Raji (cell line): ENCODE data around the gene FBLN7.

Experiments used
- POLR2A ChIP-seq: IDR thresholded peaks from 2 replicates; pipeline ENCODE4 v1.6.1; 2011; ENCODE audit warnings: low read depth, low read length, control low read depth; ENCODE audit not compliant: insufficient read depth

FBLN7 gene, protein sequence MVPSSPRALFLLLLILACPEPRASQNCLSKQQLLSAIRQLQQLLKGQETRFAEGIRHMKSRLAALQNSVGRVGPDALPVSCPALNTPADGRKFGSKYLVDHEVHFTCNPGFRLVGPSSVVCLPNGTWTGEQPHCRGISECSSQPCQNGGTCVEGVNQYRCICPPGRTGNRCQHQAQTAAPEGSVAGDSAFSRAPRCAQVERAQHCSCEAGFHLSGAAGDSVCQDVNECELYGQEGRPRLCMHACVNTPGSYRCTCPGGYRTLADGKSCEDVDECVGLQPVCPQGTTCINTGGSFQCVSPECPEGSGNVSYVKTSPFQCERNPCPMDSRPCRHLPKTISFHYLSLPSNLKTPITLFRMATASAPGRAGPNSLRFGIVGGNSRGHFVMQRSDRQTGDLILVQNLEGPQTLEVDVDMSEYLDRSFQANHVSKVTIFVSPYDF

DNA sequence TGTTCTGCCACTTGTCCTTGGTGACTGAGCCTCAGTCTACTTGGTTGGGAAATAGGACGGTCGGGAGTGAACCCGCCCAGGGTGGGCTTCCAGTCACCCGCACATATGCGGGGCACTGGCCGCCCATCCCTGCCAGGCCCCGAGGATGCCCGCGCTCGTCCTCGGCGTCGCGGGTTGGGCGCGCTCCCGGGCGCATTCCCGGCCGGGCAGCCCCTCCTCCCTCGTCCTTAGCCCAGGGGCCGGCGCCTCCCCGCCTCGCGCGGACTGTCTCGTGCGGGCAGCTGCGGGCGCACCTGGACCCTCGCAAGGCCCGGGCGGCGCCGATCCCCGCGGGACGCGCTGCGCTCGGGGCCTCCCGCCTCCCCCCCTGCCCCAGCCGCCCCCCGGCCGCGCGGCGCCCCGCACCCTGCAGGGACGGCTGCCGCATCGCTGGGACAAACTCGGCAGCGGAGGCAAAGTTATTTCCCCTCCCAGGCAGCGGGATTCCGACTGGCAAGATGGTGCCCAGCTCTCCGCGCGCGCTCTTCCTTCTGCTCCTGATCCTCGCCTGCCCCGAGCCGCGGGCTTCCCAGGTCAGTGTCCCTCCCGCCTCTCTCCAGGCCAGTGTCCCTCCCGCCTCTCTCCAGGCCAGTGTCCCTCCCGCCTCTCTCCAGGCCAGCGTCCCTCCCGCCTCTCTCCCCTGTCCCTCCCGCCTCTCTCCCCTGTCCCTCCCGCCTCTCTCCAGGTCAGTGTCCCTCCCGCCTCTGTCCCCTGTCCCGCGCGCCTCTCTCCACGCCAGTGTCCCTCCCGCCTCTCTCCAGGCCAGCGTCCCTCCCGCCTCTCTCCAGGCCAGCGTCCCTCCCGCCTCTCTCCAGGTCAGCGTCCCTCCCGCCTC is at the start of gene FBLN7:
FBLN7 (plus strand) TSS at position 227 of the 874 bp plus-strand sequence; CDS start at position 498, 271 bp downstream.
- TF ChIP-seq POLR2A = no peak

DNA sequence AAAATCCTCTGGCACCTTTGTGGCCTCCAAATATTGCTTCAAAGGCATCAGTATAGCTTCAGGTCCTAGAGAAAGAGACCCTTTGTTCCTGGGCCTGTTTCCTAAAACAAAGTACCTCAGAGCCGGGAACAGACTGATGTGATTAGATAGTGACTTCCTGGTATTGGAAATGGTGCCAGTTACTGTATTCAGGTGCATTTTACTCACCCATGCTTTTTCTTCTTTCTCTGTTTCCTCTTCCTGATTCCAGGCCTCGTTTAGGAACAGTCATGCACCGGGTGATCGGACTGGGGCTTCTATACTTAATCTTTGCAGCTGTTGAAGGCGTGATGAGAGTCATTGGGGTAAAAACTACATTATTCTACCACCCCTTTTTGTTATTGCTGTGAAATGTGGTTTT is 48.8 kb upstream of the FBLN7 start:
- no peak for TF ChIP-seq POLR2A

DNA sequence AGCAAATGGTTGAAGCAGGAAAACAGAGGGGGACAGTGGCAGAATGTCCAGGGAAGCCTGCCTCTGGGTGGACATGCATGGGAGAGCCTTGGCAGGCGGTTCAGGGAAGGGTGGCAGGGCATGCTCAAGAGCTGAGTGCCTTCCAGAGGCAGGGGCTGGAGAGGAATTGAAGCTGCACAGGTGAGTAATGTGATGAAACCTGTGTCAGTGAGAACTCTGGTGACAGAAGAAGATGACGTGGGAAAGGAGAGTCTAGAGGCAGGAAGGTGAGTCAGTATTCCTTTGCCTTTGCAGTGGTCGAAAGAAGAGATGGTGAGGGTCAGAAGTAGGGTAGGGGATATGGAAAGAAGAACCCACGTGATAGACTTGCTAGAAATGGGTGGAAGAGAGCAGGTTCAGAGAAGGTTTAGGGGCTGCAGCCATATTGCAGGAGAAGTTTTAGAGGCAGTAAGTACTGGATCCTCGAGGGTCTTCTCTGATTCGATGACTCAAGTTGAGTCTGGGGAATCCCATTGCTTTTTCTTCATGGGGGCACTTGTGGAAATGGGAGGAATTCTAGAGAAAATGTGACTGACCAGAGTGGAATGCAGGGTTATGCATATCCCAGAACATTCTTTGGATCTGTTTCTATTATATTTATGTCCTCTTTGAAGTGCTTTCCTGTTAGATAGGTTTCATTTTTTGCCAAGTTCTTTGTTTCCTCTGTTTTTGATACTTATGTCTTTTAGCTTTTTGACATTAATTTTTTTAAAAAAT is 45.7 kb upstream of the FBLN7 start:
- TF ChIP-seq POLR2A = no peak

DNA sequence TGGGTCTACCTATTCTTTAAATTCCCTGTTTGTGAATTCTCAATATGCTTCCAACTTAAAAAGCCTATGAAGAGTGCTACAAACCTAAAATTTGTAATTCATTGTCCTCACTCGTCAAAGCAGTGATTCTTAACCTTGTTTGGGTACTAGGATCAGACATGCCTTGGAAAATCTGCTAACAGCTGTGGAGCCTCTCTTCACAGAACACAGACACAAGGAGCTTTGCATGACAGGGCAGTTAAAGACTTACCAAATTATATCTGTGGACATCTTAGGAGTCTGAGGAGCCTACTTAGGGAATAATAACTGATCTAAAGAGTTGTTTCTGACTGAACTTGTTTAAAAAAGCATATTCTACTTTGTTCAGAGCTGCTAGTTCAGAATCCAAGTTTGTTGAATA is 45.0 kb upstream of the FBLN7 start:
- TF ChIP-seq POLR2A = no peak

DNA sequence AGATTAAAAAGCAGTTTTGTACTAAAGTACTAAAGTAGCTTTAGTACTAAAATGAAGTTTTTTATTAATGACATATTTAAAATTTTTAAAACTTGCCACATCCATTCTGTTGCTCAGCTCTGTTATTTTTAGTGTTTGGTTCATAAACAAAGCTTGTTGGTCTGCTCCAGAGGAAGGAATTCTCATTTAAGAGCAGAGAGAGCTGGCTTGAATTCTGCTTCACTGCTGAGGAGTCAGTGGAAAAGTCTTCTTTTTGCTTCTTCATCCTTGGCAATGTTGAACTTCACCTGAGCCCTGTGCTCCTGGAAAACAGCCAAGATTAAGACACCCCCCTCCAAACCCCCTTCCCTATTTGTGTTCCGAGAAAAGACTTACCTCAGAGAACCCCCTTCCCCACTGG is 42.5 kb upstream of the FBLN7 start:
- TF ChIP-seq POLR2A = no peak

DNA sequence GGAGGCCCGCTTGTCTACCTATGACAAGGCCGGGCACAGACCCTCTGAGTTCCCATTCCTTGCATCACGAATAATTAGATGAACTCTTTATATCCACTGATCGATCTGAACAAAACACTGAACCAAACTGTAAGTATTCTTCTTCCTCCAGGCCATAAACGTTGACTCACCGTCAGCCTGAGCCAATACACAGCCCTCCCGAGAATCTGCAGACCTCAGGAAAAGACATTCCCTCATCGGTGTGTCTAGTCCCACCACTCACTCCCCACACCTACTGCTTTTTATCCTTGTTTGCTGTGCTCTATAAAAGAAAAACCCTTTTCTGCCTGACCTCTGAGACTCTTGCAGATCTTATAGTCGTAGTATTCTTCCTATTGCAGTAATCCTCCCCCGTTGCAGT is 42.1 kb upstream of the FBLN7 start:
- no peak for TF ChIP-seq POLR2A

DNA sequence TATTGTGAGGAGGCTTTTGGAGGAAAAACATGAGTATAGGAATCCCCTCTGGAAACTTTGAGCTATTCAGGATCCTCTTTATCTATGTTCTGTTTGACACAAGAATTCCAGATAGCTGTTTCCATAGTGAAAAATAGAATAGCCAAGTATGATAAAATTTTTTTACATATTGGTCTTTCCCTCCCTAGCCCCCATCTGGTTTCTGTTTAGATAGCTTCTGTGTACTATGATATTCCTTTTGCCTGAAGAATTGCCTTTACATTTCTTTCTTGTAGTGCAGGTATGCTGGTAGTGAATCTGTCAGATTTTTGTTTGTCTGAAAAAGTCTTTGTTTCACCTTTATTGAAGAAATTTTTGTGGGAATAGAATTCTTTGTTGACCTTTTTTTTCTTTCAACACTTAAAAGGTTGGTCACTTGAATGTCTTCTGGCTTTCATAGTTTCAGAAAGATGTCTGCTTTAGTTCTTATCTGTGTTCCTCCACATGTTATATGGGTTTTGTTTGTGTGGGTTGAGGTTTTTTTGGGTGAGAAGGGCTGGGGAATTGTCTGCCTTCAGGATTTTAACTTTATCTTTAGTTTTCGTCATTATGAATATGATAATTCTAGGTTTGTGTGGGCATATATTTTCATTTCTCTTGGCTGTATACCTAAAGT is 29.9 kb upstream of the FBLN7 start:
- no peak for TF ChIP-seq POLR2A

DNA sequence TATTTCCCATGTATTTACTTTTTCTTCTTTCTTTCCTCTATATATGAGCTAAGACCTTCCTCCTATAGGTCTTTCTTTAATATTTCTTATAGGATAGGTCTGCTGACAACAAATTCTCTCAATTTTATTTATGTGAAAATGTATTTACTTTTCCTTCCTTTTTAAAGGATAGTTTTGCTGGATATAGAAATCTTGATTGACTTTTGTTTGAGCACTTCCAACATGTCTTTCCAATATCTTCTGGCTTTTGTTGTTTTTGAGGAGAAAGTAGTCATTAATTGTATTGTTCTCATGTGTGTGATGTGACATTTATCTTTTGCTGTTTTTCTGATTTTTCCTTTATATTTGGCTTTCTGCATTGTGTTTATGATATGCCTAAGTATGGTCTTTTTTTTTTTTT is 28.9 kb upstream of the FBLN7 start:
- no peak for TF ChIP-seq POLR2A

DNA sequence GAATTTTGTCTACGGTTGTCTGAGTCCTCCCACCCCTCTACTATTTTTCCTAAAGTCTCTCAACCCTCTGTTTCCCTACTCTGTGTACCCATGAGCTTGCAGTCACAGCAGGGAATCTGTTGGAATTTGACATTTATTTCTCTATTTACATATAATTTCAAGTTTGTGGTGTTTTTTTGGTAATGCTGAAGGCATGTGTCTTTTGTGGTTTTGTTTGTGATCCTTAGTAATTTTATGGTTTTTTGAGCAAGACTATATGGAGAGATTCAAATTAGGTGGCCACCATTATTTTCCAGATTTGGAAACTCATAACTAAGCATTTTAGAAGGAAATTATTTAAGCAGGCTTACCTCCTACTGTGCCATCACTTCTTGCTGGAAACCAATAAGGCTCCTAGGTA is 27.2 kb upstream of the FBLN7 start:
- TF ChIP-seq POLR2A = no peak

DNA sequence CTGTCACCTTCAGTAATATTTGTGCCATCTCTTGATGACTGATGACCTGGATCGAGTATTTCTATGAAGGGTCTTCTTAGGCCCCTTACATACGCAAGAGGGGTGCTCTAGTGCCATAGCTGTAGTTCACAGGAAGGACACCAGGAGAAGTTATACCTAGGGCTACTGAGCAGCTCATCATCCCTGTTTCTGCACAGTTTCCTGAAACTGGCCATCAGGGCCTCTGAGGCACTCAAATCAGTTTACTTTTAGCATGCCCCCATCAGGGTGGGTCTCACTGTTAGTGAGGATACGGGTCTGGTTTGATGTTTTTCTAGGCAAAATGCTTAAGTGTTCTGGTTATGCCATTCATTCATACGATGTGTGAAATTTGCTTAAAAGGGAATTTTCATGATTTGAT is 20.0 kb upstream of the FBLN7 start:
- TF ChIP-seq POLR2A = no peak

DNA sequence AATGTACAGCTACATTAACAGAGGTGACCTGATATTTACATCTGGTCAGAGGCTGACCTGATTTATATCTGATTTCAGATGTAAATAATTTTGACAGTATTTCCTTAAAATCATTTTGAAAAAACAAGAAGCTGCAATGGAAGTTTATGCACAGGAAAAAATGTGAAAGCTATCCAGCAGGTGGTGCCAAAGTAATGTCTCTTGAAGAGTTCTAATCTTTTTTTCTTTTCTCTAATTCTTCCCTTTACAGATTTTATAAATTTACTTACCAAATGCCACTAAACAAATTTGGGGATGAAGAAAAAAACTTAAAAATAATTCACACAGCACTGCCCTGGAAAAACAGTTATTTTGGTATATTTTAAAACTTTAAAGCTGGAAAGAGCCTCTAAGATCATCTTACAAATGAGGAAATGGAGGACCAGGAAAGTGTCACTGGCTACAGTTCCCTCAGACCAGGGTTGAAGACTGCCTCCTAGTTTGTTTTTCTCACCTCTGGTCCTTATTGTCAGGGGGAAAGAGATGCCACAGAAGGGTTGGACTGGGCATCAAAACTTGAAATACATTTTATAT is 16.4 kb upstream of the FBLN7 start:
- no peak for TF ChIP-seq POLR2A

DNA sequence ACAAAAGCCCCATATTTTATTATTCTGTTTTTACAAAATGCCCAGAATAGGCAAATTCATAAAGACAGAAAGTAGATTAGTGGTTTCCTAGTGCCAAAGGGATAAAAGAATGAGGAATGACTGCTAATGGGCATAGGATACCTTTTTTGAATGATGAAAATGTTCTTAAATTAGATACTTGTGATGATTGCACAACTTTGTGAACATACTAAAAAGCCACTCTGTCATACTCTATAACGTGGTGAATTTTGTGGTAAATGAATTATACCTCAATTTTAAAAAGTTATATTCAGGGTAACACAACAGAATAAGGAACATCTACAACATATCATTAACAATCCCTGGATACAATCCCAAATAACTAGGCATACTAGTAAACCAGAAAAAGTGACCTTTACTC is 9.1 kb upstream of the FBLN7 start:
- TF ChIP-seq POLR2A = no peak

DNA sequence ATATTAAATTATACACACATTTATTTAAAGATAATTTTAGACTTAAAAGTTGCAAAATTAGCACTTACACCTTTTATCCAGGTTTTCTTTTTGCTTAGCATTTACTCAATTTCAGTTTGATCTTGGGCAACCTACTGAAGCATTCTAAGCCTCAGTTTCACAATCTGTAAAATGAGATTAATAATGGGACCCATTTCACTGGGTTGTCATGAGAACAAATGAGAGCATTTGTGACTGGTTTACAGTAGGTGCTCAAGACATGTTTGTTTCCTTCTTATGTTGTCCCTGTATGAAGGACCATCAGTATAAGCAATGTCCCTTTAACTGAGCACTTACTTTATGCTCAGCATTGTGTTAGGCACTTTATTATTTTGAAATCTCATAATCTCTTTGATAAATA is 4.8 kb upstream of the FBLN7 start:
- TF ChIP-seq POLR2A = no peak

DNA sequence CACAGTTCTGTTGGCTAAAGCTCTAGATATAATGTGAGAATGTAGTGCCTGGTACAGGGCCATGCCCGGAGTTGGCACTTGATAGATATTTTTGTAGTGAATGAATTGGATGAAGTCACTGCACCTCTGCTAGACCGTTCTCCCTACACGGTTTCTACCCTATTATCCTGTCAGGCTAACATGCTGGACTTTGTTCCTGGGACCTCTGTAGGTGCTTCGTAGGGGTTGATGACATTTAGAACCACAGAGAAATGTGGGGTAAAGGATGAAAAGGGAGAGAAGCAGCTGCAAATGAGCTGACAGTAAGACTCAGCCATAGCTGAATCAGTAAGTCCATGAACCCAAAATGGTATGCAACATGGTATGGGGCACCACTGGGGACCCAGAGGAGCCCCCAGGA is 4.1 kb upstream of the FBLN7 start:
- no peak for TF ChIP-seq POLR2A
